ENCODE results near the gene LDLRAP1.

The LDLRAP1 gene

DNA sequence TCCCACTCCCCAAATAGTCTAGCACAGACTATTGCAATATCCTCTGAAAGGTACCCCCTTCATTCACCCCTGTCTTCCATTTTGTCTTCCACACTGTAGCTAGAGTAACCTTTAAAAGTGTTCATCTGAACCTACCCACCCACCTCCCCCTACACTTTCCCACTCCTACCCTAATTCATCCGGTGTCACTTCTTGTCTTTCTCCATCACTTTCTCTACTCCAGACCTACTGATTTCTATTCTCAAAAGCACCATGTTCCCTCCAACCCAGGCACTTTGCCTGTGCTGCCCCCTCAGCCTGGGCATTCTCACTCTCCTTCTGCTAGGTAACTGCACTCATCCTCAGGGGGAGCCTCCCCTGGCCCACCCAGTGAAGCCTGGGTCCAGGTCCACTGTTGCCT lies 68.4 kb downstream of the LDLRAP1 start:
- H3K4me3 ChIP-seq (ENCODE audit: low read depth, low read length), result no peak overlapping the region
- TF ChIP-seq, protein P1, sequence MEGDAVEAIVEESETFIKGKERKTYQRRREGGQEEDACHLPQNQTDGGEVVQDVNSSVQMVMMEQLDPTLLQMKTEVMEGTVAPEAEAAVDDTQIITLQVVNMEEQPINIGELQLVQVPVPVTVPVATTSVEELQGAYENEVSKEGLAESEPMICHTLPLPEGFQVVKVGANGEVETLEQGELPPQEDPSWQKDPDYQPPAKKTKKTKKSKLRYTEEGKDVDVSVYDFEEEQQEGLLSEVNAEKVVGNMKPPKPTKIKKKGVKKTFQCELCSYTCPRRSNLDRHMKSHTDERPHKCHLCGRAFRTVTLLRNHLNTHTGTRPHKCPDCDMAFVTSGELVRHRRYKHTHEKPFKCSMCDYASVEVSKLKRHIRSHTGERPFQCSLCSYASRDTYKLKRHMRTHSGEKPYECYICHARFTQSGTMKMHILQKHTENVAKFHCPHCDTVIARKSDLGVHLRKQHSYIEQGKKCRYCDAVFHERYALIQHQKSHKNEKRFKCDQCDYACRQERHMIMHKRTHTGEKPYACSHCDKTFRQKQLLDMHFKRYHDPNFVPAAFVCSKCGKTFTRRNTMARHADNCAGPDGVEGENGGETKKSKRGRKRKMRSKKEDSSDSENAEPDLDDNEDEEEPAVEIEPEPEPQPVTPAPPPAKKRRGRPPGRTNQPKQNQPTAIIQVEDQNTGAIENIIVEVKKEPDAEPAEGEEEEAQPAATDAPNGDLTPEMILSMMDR (IDR thresholded peaks at IDR 0.05; ENCODE audit: borderline replicate concordance, insufficient read depth, low read depth, low read length), result no peak

DNA sequence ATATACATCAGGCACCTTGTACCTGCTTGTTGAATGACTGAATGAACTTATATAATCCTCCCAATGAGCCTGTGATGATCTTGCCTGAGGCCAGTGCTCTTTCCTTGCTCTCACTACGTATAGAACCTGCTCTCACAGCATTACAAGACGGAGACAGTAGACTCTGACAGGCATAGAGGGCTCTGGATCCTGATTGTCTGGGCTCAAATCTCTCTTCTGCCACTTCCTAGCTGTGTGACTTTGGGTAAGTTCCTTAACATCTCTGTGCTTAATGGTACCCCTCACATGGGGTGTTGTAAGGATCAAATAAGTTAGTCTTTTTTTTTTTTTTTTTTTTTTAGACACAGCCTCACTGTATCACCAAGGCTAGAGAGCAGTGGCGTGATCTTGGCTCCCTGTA lies 69.0 kb downstream of the LDLRAP1 start:
- TF ChIP-seq, protein P1 (IDR thresholded peaks at IDR 0.05; ENCODE audit: borderline replicate concordance, insufficient read depth, low read depth, low read length), result no peak

DNA sequence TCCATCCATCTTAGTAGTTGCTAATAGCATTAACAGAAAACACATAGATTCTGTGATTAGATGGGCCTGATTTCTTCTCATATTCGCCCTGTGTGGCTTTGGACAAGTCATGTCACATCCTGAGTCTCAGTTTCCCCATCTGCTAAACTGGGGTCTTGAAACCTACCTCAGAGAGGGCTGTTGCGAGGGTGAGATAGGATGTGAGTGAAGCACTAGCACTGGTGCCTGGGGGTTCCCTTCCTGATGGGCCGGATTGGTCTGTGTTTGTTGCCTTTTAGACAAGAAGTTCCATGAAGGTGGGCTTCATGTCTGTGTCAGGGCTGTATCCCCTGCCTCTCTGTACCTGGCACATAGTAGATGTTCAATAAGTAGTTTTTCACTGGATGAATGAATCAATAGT lies 69.7 kb downstream of the LDLRAP1 start:
- TF ChIP-seq, protein P1 (IDR thresholded peaks at IDR 0.05; ENCODE audit: borderline replicate concordance, insufficient read depth, low read depth, low read length), result no peak
- H3K4me3 ChIP-seq (ENCODE audit: low read depth, low read length), result no peak overlapping the region

More for the DNA sequence above, 69.0 kb downstream of the LDLRAP1 start:
- no peak overlapping the region for H3K4me3 ChIP-seq (ENCODE audit: low read depth, low read length)

DNA sequence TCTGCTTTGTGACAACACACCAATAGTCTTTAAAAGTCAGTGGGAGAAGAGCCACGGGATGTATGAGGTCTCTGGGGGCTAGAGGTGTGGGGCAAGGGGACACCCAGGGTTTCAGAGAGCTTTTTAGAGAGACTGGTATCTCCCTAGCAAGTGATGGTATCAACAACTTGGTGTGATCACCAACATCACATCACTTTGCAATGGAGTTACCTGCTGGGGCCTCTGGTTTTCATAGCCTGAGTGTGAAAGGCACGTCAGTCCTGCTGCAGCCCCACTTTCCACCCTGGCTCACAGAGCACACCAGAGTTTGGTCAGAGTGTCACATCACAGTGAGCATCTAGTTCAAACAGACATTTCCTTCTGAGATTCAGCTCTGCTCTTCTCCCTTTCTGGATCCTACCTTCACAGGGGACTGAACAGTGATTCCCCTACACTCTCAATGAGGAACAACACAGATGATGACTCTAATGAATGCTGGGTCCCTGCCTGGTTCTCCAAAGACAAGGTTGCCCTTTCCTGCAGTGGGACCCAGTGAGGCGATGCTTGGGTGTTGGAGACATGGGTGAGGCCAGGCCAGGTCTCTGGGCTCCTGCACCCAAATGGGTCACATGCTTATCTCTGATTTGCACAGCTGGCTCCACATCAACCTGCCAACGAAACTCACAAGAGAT lies 71.2 kb downstream of the LDLRAP1 start:
- TF ChIP-seq, protein P1 (IDR thresholded peaks at IDR 0.05; ENCODE audit: borderline replicate concordance, insufficient read depth, low read depth, low read length), result no peak
- H3K4me3 ChIP-seq (ENCODE audit: low read depth, low read length), result no peak overlapping the region

DNA sequence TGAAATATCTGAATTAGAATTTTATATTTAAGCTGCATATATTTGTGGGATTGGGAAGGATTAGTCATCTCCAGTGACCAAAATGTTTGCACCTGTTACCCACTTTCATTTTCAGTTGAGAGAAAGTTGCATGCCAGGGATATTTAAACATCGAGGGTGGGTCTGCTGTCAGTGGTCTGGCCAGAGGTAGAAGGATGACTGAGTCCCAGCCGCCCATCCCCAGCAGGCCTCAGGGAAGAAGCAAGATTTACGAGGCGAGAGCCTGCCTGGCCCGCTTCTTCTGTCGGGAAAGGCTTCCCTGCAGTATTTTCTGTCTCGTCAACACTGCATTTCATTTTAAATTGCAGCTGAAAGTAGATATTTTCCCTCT lies 71.8 kb downstream of the LDLRAP1 start:
- H3K4me3 ChIP-seq (ENCODE audit: low read depth, low read length), result no peak overlapping the region
- TF ChIP-seq, protein P1 (IDR thresholded peaks at IDR 0.05; ENCODE audit: borderline replicate concordance, insufficient read depth, low read depth, low read length), result no peak

DNA sequence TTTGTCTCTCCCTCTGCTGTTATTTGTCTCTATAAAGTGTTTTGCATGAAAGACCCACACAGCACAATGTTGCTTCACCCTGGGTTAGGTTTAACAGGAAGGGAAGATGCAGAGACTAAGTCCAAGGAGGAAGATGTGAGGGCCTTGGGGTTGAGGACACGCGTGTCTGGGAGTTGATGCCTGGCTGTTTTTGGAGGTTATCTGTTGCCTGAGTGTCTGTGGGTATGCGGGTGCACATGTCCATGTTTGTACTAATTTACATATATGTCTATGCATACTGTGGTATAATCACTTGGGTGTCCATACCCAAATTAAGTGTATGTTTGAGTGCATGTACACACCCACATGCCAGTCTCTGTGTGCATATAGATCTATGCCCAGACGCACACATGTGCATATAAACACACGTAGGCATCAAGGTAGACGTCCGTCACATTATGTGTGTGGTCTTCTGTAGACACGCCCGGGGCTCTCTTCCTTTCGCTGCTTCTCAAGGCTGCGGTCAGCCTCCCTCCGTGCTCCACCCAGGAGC lies 72.2 kb downstream of the LDLRAP1 start:
- TF ChIP-seq, protein P1 (IDR thresholded peaks at IDR 0.05; ENCODE audit: borderline replicate concordance, insufficient read depth, low read depth, low read length), result no peak

More for the DNA sequence above, 72.2 kb downstream of the LDLRAP1 start:
- no peak overlapping the region for H3K4me3 ChIP-seq (ENCODE audit: low read depth, low read length)

Measured in GM12875 (cell line).